Astrocyte of the cerebellum (primary cell): ENCODE measurements around the gene BBS5.

ENCODE experiments used
- DNase-seq: peaks from one replicate; pipeline ENCODE4 v3.0.0-alpha.2; 2011; ENCODE audit warnings: low read depth
- H3K4me3 ChIP-seq: 2 replicates; pipeline ENCODE4 v1.5.1; 2011; ENCODE audit warnings: mild to moderate bottlenecking, low read depth, low read length, moderate library complexity
- in situ Hi-C: cut with HindIII; loops from 2 replicates; pipeline ENCODE4 v1.10.0; 2017; ENCODE audit warnings: low sequenced_read_pairs
- TF ChIP-seq, protein P1 (sequence below): IDR thresholded peaks from 2 replicates; pipeline ENCODE4 v1.5.1; 2012; ENCODE audit warnings: low read length, low read depth, moderate library complexity, mild to moderate bottlenecking; ENCODE audit errors: missing control alignments

Gene BBS5

DNA sequence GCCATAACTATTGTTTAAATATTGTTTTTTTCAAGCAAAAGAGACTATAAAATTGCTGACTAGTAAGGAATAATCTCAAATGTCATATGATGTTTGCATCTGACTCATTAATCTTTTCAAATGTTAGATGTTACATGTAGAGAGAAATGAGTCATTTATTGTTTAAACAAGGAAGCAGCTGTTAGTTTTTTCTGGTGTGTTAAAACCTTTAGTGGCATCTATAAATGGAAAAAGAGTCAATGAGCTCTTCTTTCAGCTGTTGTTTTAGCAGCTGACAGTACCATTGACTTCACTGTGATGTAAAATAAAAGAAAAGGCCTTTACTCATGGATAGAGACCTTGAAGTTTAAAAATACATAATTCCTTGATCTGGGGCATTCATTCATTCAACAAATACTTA, 28.4 kb downstream of the BBS5 start:
- H3K4me3 ChIP-seq: no peak overlapping the region
- TF ChIP-seq, protein P1, sequence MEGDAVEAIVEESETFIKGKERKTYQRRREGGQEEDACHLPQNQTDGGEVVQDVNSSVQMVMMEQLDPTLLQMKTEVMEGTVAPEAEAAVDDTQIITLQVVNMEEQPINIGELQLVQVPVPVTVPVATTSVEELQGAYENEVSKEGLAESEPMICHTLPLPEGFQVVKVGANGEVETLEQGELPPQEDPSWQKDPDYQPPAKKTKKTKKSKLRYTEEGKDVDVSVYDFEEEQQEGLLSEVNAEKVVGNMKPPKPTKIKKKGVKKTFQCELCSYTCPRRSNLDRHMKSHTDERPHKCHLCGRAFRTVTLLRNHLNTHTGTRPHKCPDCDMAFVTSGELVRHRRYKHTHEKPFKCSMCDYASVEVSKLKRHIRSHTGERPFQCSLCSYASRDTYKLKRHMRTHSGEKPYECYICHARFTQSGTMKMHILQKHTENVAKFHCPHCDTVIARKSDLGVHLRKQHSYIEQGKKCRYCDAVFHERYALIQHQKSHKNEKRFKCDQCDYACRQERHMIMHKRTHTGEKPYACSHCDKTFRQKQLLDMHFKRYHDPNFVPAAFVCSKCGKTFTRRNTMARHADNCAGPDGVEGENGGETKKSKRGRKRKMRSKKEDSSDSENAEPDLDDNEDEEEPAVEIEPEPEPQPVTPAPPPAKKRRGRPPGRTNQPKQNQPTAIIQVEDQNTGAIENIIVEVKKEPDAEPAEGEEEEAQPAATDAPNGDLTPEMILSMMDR: no peak
- in situ Hi-C loops: no loop called here
- no peak for DNase-seq

DNA sequence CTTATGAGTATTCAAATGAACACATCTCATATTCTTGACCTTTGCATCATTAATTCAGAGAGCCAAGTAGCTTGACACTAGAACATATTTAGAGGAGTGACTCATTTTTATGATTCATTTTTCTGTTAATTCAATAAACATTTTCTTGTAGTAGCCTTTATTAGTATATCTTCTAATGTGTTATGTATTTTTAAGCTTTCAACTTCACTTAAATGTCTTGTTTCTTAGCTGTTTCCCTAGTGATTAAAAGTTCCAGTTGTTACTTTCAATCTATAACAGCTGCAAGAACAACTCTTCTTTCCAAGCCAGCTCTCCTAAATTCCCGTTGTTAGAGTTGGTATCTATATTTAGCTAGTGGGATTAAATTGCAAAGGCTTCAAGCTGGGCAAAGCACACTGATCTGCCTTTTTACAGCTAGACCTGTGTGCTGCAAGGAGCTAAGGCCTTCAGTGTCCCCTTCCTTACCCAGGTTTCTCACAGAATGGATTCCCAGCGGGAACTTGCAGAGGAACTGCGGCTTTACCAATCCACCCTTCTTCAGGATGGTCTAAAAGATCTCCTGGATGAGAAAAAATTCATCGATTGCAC, 30.1 kb downstream of the BBS5 start, which contains the start of gene KLHL41:
Gene KLHL41 (plus strand): TSS at position 405 of the 588 bp plus-strand sequence. CDS start 77 bp downstream, at position 482.
- TF ChIP-seq, protein P1: no peak
- in situ Hi-C loops: no loop called here
- no peak within 1 kb of the TSS for H3K4me3 ChIP-seq
- peak; percentile 34 for DNase-seq

DNA sequence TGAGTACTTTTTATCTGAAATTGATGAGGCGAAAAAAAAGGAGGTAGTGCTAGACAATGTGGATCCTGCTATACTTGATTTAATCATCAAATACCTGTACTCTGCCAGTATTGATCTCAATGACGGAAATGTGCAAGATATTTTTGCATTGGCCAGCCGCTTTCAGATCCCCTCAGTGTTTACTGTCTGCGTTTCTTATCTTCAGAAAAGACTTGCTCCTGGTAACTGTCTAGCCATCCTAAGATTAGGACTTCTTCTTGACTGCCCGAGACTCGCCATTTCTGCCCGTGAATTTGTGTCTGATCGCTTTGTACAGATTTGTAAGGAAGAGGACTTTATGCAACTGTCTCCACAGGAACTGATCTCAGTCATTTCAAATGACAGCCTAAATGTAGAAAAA, 30.7 kb downstream of the BBS5 start:
- no peak for DNase-seq
- TF ChIP-seq, protein P1: no peak
- in situ Hi-C loops: no loop called here
- H3K4me3 ChIP-seq: no peak overlapping the region

DNA sequence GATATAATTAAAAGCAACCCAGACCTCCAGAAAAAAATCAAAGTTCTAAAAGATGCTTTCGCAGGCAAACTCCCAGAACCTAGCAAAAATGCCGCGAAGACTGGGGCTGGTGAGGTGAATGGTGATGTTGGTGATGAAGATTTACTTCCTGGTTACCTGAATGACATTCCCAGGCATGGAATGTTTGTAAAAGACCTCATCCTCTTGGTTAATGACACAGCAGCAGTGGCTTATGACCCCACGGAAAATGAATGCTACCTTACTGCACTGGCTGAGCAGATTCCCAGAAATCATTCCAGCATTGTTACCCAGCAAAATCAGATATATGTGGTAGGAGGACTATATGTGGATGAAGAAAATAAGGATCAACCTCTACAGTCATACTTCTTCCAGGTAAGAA, 31.2 kb downstream of the BBS5 start:
- DNase-seq: no peak
- H3K4me3 ChIP-seq: no peak overlapping the region
- in situ Hi-C loops: no loop called here
- TF ChIP-seq, protein P1: no peak

DNA sequence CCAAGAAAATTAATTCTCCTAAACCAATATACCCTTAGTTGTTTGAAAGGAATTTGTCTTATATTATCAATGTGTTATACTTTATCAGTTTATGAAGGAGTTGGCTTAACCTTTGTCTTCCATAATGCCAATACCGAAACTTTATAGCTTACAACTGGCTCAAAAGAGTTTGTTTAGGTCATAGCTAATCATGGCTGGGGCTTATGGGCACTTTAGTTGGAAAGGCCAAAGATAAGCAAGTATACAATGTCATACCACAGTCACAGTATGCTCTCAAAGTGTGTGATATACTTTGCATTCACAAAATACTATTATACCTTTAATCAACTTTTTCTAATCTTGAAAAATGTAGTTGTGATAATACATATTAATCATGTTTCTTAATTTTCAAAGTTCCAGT, 32.5 kb downstream of the BBS5 start:
- in situ Hi-C loops: no loop called here
- no peak overlapping the region for H3K4me3 ChIP-seq
- TF ChIP-seq, protein P1: no peak
- DNase-seq: no peak

DNA sequence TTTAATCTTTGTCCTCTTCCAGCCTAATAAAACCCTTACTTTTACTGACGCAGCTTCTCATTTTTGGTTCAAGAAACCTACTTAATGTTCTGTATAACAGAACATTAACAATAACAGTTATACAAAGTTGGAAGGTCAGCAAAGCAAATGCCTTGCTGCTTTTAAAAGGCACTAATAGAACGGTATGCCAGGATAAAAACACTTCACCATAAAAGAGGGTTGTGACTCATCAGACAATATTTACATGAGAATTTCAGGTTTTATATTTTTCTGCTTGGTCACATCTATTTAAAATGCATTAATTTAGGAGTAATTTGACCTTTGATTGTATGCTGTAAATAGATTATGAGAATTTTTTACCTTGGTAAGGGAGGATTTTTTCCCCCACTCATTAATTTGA, 33.2 kb downstream of the BBS5 start:
- in situ Hi-C loops: no loop called here
- no peak for DNase-seq
- TF ChIP-seq, protein P1: no peak
- no peak overlapping the region for H3K4me3 ChIP-seq

DNA sequence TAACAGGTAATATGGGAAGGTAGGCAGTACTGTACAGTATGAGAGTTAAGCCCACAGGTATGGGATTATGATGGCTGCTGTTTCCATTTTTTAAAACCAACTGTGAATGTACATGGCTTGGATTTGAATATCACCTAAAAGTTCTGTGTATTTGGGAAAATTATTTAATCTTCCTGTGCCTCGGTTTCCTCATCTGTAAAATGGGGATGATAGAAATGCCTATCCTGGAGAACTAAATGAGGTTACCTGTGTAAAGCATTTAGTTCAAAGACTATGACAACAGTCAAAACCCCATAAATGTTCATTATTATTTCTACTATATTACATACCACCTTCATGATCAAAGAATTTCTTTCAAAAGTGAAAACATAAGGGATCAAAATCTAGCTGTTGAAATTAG, 33.8 kb downstream of the BBS5 start:
- no peak overlapping the region for H3K4me3 ChIP-seq
- in situ Hi-C loops: no loop called here
- DNase-seq: no peak
- TF ChIP-seq, protein P1: no peak
